Ovary (tissue), 3 donors: Measurements from ENCODE around the gene PHACTR1.

Source experiments
- POLR2A ChIP-seq: fragments of 450-650 bp; IDR thresholded peaks from one replicate; pipeline ENCODE4 v1.6.1; 2017; ENCODE audit warnings: antibody characterized with exemption, mild to moderate bottlenecking, moderate library complexity
- TF ChIP-seq, protein P1 (sequence below), 3 donors: fragments of 450-650 bp in 2 of 3; fragments of 200-600 bp in 1 of 3; IDR thresholded peaks; one replicate each; pipeline versions ENCODE4 v1.5.1 to v1.8.0; 2016 to 2022; ENCODE audit warnings: antibody characterized with exemption in 3 of 3, mild to moderate bottlenecking in 1 of 3
- donor health status: DM: no; HTN: no; CAD: no.

DNA sequence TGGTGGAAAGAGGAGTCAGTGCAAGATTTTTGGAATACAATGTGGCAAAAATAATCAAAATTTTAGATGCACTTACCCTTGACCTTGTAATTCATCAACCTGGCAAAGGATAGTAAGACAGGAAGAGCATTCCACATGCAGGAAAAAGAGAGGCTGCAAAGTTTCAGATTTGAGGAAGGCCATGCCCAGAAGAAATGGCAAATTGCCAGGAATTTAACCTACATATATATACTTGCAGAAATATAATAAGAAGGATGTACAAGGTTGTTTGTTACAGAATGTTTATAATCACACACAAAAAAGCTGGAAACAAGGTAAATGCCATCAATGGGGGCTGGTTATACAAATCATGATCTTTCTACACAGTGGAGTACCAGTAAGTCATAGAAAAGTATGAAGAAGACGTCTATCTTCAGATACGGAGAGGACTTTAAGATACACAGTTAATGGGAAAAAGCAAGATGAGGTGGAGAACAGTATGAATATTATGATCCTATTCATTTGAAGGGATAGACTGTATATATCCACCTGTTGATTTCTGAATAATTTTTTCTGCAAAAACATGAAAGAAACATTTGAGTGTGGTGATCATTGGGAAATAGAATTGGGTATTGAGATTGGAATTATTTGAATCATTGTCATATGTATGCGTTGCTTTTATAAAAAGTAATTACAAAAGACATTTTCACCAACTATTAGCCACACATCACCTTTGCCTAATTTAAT, 358.0 kb downstream of the PHACTR1 start:
- TF ChIP-seq, protein P1, sequence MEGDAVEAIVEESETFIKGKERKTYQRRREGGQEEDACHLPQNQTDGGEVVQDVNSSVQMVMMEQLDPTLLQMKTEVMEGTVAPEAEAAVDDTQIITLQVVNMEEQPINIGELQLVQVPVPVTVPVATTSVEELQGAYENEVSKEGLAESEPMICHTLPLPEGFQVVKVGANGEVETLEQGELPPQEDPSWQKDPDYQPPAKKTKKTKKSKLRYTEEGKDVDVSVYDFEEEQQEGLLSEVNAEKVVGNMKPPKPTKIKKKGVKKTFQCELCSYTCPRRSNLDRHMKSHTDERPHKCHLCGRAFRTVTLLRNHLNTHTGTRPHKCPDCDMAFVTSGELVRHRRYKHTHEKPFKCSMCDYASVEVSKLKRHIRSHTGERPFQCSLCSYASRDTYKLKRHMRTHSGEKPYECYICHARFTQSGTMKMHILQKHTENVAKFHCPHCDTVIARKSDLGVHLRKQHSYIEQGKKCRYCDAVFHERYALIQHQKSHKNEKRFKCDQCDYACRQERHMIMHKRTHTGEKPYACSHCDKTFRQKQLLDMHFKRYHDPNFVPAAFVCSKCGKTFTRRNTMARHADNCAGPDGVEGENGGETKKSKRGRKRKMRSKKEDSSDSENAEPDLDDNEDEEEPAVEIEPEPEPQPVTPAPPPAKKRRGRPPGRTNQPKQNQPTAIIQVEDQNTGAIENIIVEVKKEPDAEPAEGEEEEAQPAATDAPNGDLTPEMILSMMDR (IDR thresholded peaks at IDR 0.05), result no peak
- no peak for TF ChIP-seq POLR2A
